PC-9 (cell line): Measurements from ENCODE around the gene PPP1R27. TPM values are rescaled to one million over a fixed set of nuclear protein-coding genes. Genes with fewer than 3 reads are reported as not detected.

Source experiments
- BruUV-seq: library from RNA; stranded (reverse); fragments of 400-500 nt; replicated peaks from 2 replicates; lab custom pipeline; 2021; lab: Mats Ljungman, UMichigan
- CTCF ChIA-PET: fragments of 300-600 bp; sonication (Branson Sonifier 250); formaldehyde crosslinking; loops from one replicate; lab custom pipeline; 2022; ENCODE audit warnings: antibody characterized with exemption; lab: Charles Lee
- POLR2A ChIA-PET: fragments of 300-600 bp; sonication (Branson Sonifier 250); formaldehyde crosslinking; loops from one replicate; lab custom pipeline; 2022; ENCODE audit warnings: antibody characterized with exemption; ENCODE audit not compliant: unreplicated experiment; lab: Charles Lee
- DNase-seq, 2 experiments: peaks; one replicate each; pipeline versions ENCODE4 v3.0.0 to v3.0.0-alpha.2; 2015 to 2022; ENCODE audit warnings: mixed read lengths in 1 of 2
- H2AFZ ChIP-seq: fragments of 200-600 bp; sonication (generic); 2 replicates; pipeline ENCODE4 v1.8.1; 2017; ENCODE audit warnings: antibody characterized with exemption
- H3F3A ChIP-seq: fragments of 200-600 bp; sonication (generic); 2 replicates; pipeline ENCODE4 v1.8.1; 2017; ENCODE audit warnings: antibody characterized with exemption, mild to moderate bottlenecking, low read depth; ENCODE audit not compliant: insufficient read depth
- H3K27ac ChIP-seq: fragments of 200-600 bp; sonication (generic); 2 replicates; pipeline ENCODE4 v1.6.1; 2016; ENCODE audit warnings: mixed run types
- H3K27me3 ChIP-seq: fragments of 200-600 bp; sonication (generic); 2 replicates; pipeline ENCODE4 v1.6.1; 2016; ENCODE audit warnings: low read depth, mixed run types; ENCODE audit not compliant: insufficient read depth
- H3K36me3 ChIP-seq: fragments of 200-600 bp; sonication (generic); 2 replicates; pipeline ENCODE4 v1.6.1; 2016; ENCODE audit warnings: low read depth, mixed run types
- H3K4me1 ChIP-seq: fragments of 200-600 bp; sonication (generic); replicated peaks from 2 replicates; pipeline ENCODE4 v1.6.1; 2016; ENCODE audit warnings: mixed run types; ENCODE audit not compliant: insufficient read depth
- H3K4me2 ChIP-seq: fragments of 200-600 bp; sonication (generic); 2 replicates; pipeline ENCODE4 v1.6.1; 2017; ENCODE audit warnings: mixed run types
- H3K4me3 ChIP-seq: fragments of 200-600 bp; sonication (generic); 2 replicates; pipeline ENCODE4 v1.6.1; 2016; ENCODE audit warnings: mixed run types
- H3K79me2 ChIP-seq: fragments of 200-600 bp; sonication (generic); 2 replicates; pipeline ENCODE4 v1.6.1; 2017; ENCODE audit warnings: low read depth, mixed run types
- H3K9me2 ChIP-seq: fragments of 200-600 bp; sonication (generic); 2 replicates; pipeline ENCODE4 v1.8.1; 2017; ENCODE audit warnings: mild to moderate bottlenecking; ENCODE audit not compliant: insufficient read depth
- H3K9me3 ChIP-seq: fragments of 200-600 bp; sonication (generic); 2 replicates; pipeline ENCODE4 v1.8.1; 2016; ENCODE audit warnings: low read depth; ENCODE audit not compliant: insufficient read depth
- H4K20me1 ChIP-seq: fragments of 200-600 bp; sonication (generic); 2 replicates; pipeline ENCODE4 v1.8.1; 2017; ENCODE audit not compliant: insufficient read depth
- CTCF ChIP-seq: fragments of 200-600 bp; sonication (generic); conservative IDR thresholded peaks from 2 replicates; pipeline ENCODE4 v1.6.1; 2017; ENCODE audit warnings: mixed run types, antibody characterized with exemption, mild to moderate bottlenecking, moderate library complexity
- EZH2 ChIP-seq: fragments of 200-600 bp; sonication (generic); IDR thresholded peaks from 2 replicates; pipeline ENCODE4 v1.8.0; 2017; ENCODE audit warnings: antibody characterized with exemption, low read depth
- intact Hi-C: fragments of 100-400 bp; cut with micrococcal nuclease; formaldehyde crosslinking; loops from one replicate; pipeline ENCODE4 v1.10.0; 2022; ENCODE audit not compliant: unreplicated experiment
- total RNA-seq: library from RNA; stranded (reverse); gene quantifications from 2 replicates; pipeline ENCODE4 v1.2.3, GENCODE V29; 2021

The PPP1R27 gene
- total RNA-seq, 1 experiment from 2014 or later, result not detected

DNA sequence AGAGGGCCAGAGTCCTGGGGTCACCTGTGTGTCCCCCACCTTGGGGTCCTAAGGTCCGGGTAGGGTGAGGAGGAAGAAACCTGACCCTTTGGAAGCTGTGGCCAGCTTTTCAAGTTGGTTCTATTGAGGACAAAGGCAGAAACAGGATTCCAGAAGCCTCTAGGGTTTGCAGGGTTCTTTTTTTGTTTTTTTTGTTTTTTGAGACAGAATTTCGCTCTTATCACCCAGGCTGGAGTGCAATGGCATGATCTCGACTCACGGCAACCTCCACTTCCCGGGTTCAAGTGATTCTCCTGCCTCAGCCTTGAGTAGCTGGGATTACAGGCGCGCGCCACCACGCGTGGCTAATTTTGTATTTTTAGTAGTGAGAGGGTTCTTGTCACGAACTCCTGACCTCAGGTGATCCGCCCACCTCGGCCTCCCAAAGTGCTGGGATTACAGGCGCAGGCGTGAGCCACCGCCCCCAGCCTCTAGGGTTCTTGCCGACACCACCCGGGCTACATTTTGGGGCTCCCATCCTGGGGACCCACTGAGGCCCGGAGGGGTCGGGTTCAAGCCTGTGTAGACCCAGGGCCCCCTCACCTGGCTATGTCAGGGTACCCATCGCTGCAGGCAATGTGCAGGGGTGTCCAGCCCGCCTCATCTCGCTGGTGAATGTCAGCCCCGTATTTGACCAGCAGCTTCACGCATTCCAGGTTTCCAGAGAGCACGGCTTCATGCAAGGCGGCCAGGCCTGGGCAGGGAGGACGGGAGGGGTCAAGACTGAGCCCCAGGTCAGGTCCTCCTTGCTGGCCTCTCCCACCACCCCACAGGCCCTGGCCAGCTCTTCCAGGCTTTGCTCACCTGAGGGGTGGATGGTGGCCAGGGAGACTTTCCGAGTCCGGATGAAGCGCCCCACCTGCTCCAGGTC is 674 bp downstream of the PPP1R27 start:
- POLR2A ChIA-PET, result no interaction called here
- no peaks in the 10 kb centered on the region for H3K9me3 ChIP-seq
- H2AFZ ChIP-seq, result peak overlapping the region; percentile 89
- intact Hi-C loops, result loop anchor here (1.0 kb wide), 1 partner anchor 26 kb away; the partner anchor contains the start of gene P4HB
- peak overlapping the region; percentile 68 for H3K27ac ChIP-seq
- no peaks in the 10 kb centered on the region for H3K4me1 ChIP-seq
- H3K36me3 ChIP-seq, result no peaks in the 10 kb centered on the region
- TF ChIP-seq EZH2 (no peak), CTCF (no peak)
- H3K79me2 ChIP-seq, result peaks cover 6% of the 10 kb centered on the region
- no peaks in the 10 kb centered on the region for H3K27me3 ChIP-seq
- no peaks in the 10 kb centered on the region for H3K9me2 ChIP-seq
- TSS peak; percentile 69 for BruUV-seq
- peak overlapping the region; percentile 81 for H3K4me3 ChIP-seq
- CTCF ChIA-PET, result no interaction called here
- H4K20me1 ChIP-seq, result no peaks in the 10 kb centered on the region
- H3K4me2 ChIP-seq, result peak overlapping the region; percentile 83
- peaks cover 4% of the 10 kb centered on the region; the same call in 1 of the 2 replicates for H3F3A ChIP-seq
- DNase-seq, result no peak

- H3K4me3 ChIP-seq, result peak within 1 kb of the TSS; percentile 81
- peak; percentile 75 to 98 for DNase-seq
- no peaks in the 10 kb centered on the region for H3K36me3 ChIP-seq
- no peaks in the 10 kb centered on the region for H3K4me1 ChIP-seq
- H3K79me2 ChIP-seq, result peaks cover 6% of the 10 kb centered on the region
- H3K27me3 ChIP-seq, result no peaks in the 10 kb centered on the region
- CTCF ChIA-PET, result no interaction called here
- peak within 1 kb of the TSS; percentile 83 for H3K4me2 ChIP-seq
- H2AFZ ChIP-seq, result peak within 1 kb of the TSS; percentile 89
- TF ChIP-seq CTCF, result no peak
- intact Hi-C loops, result loop anchor here (1.0 kb wide), 1 partner anchor 27 kb away; the partner anchor contains the start of gene P4HB
- H3F3A ChIP-seq, result peaks cover 4% of the 10 kb centered on the region; the same call in 1 of the 2 replicates
- no peaks in the 10 kb centered on the region for H3K9me2 ChIP-seq
- no peaks in the 10 kb centered on the region for H4K20me1 ChIP-seq
- peak within 1 kb of the TSS; percentile 68 for H3K27ac ChIP-seq
- POLR2A ChIA-PET, result interaction anchor here (0.5 to 1.1 kb wide), 3 partner anchors 16 to 169 kb away, joined by 6 to 7 read pairs (median 6); no protein-coding TSS in a partner anchor
- BruUV-seq, result no TSS peak
- H3K9me3 ChIP-seq, result no peaks in the 10 kb centered on the region
Measured at GRCh38 chr17:81833160-81833920, 1.5 kb downstream of the PPP1R27 start, which contains the start of gene MCRIP1. TSS of gene MCRIP1 (minus strand) at chr17:81833291. CDS start at chr17:81824506, 8,785 bp downstream.

- H3K9me2 ChIP-seq, result no peaks in the 10 kb centered on the region
- peak overlapping the region; percentile 73; the same call in 1 of the 2 replicates for H2AFZ ChIP-seq
- no peaks in the 10 kb centered on the region for H3K4me1 ChIP-seq
- intact Hi-C loops, result loop anchor here (1.0 kb wide), 1 partner anchor 28 kb away; the partner anchor contains the start of gene P4HB
- TF ChIP-seq EZH2 (no peak), CTCF (no peak)
- H4K20me1 ChIP-seq, result no peaks in the 10 kb centered on the region
- ChIA-PET POLR2A (interaction anchor here (0.5 to 1.1 kb wide), 3 partner anchors 16 to 78 kb away, joined by 6 to 9 read pairs (median 7); partner anchors contain the start of gene PCYT2), CTCF (no interaction called here)
- H3K79me2 ChIP-seq, result peaks cover 6% of the 10 kb centered on the region
- no peaks in the 10 kb centered on the region for H3K36me3 ChIP-seq
- no TSS peak for BruUV-seq
- H3F3A ChIP-seq, result peaks cover under 1% of the 10 kb centered on the region; the same call in 1 of the 2 replicates
- peak overlapping the region; percentile 61 for H3K4me3 ChIP-seq
- H3K27ac ChIP-seq, result no peak overlapping the region
- H3K9me3 ChIP-seq, result no peaks in the 10 kb centered on the region
- no peaks in the 10 kb centered on the region for H3K27me3 ChIP-seq
- no peak for DNase-seq
- H3K4me2 ChIP-seq, result peak overlapping the region; percentile 83
Measured at GRCh38 chr17:81832608-81833159, 2.2 kb downstream of the PPP1R27 start.
